HCT116 (cell line): ENCODE data around the gene TSPAN16.

ENCODE experiments used
- EZH2 ChIP-seq: fragments of 200-600 bp; sonication (generic); IDR thresholded peaks from 2 replicates; pipeline ENCODE4 v1.6.1; 2017; ENCODE audit warnings: antibody characterized with exemption, mixed run types
- EZH2phosphoT487 ChIP-seq: fragments of 200-600 bp; IDR thresholded peaks from 2 replicates; pipeline ENCODE4 v1.6.1; 2018; ENCODE audit warnings: antibody characterized with exemption, borderline replicate concordance
- FOSL1 ChIP-seq: IDR thresholded peaks from 2 replicates; pipeline ENCODE4 v1.6.1; 2012; ENCODE audit warnings: low read depth
- POLR2A ChIP-seq: IDR thresholded peaks from 2 replicates; pipeline ENCODE4 v1.7.0; 2011; ENCODE audit warnings: borderline replicate concordance; ENCODE audit not compliant: insufficient read depth, insufficient read length; ENCODE audit errors: extremely low read depth
- POLR2AphosphoS5 ChIP-seq: IDR thresholded peaks from 2 replicates; pipeline ENCODE4 v1.6.1; 2011; ENCODE audit warnings: mild to moderate bottlenecking, low read depth, low read length, moderate library complexity
- SRF ChIP-seq: IDR thresholded peaks from 2 replicates; pipeline ENCODE4 v1.6.1; 2012; ENCODE audit warnings: low read depth
- TCF7L2 ChIP-seq: IDR thresholded peaks from 2 replicates; pipeline ENCODE4 v1.7.0; 2011; ENCODE audit warnings: borderline replicate concordance, inconsistent platforms; ENCODE audit not compliant: insufficient read depth, insufficient read length; ENCODE audit errors: extremely low read depth
- YY1 ChIP-seq: IDR thresholded peaks from 2 replicates; pipeline ENCODE4 v1.6.1; 2011; ENCODE audit warnings: low read length, low read depth, moderate library complexity, mild to moderate bottlenecking; ENCODE audit not compliant: insufficient replicate concordance; ENCODE audit errors: extremely low read depth
- ZFX ChIP-seq: fragments of 450-650 bp; IDR thresholded peaks from 2 replicates; pipeline ENCODE4 v1.6.1; 2017
- TF ChIP-seq, protein P1 (sequence below), 3 experiments: fragments of 200-600 bp in 1 of 3; sonication (generic) in 1 of 3; IDR thresholded peaks in 2 of 3; conservative IDR thresholded peaks in 1 of 3; 2 replicates each; pipeline ENCODE4 v1.5.1; 2012 to 2017; ENCODE audit warnings: low read depth in 2 of 3, low read length in 2 of 3, antibody characterized with exemption in 1 of 3, borderline replicate concordance in 1 of 3, control low read depth in 1 of 3, mild to moderate bottlenecking in 1 of 3, mixed read lengths in 1 of 3, mixed run types in 1 of 3, moderate library complexity in 1 of 3; ENCODE audit not compliant: insufficient read depth in 1 of 3
- TF ChIP-seq, protein P2 (sequence below): IDR thresholded peaks from 2 replicates; pipeline ENCODE4 v1.6.1; 2012; ENCODE audit warnings: low read depth
- TF ChIP-seq, protein P3 (sequence below): IDR thresholded peaks from 2 replicates; pipeline ENCODE4 v1.6.1; 2012

DNA sequence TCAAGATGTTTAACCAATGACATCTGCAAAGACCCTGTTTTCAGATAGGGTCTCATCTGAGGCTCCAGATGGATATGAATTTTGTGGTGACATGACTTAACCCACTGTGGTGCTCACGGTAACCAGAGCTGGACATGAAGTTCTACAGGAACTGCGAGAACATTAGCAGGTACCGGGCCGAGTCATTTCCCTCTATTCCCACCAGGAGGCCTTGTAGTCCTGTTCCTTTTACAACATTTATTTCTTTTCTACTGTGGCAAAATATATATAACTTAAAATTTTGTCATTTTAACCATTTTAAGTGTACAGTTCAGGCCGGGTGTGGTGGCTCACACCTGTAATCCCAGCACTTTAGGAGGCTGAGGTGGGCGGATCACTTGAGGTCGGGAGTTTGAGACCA lies 7.6 kb upstream of the TSPAN16 start:
- TF ChIP-seq EZH2phosphoT487 (no peak), POLR2A (no peak), YY1 (no peak), ZFX (no peak), TCF7L2 (no peak), EZH2 (no peak), SRF (no peak), POLR2AphosphoS5 (no peak), FOSL1 (no peak)
- TF ChIP-seq, protein P1, sequence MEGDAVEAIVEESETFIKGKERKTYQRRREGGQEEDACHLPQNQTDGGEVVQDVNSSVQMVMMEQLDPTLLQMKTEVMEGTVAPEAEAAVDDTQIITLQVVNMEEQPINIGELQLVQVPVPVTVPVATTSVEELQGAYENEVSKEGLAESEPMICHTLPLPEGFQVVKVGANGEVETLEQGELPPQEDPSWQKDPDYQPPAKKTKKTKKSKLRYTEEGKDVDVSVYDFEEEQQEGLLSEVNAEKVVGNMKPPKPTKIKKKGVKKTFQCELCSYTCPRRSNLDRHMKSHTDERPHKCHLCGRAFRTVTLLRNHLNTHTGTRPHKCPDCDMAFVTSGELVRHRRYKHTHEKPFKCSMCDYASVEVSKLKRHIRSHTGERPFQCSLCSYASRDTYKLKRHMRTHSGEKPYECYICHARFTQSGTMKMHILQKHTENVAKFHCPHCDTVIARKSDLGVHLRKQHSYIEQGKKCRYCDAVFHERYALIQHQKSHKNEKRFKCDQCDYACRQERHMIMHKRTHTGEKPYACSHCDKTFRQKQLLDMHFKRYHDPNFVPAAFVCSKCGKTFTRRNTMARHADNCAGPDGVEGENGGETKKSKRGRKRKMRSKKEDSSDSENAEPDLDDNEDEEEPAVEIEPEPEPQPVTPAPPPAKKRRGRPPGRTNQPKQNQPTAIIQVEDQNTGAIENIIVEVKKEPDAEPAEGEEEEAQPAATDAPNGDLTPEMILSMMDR (IDR thresholded peaks at IDR 0.05 in 2 of 3, conservative IDR thresholded peaks at IDR 0.05 in 1 of 3; ENCODE audit: borderline replicate concordance in 1 of 3, insufficient read depth in 1 of 3, low read depth in 2 of 3, low read length in 2 of 3), result peak; percentile 25 to 52 (median 50); a peak in 5 of 6 replicates
- TF ChIP-seq, protein P2, sequence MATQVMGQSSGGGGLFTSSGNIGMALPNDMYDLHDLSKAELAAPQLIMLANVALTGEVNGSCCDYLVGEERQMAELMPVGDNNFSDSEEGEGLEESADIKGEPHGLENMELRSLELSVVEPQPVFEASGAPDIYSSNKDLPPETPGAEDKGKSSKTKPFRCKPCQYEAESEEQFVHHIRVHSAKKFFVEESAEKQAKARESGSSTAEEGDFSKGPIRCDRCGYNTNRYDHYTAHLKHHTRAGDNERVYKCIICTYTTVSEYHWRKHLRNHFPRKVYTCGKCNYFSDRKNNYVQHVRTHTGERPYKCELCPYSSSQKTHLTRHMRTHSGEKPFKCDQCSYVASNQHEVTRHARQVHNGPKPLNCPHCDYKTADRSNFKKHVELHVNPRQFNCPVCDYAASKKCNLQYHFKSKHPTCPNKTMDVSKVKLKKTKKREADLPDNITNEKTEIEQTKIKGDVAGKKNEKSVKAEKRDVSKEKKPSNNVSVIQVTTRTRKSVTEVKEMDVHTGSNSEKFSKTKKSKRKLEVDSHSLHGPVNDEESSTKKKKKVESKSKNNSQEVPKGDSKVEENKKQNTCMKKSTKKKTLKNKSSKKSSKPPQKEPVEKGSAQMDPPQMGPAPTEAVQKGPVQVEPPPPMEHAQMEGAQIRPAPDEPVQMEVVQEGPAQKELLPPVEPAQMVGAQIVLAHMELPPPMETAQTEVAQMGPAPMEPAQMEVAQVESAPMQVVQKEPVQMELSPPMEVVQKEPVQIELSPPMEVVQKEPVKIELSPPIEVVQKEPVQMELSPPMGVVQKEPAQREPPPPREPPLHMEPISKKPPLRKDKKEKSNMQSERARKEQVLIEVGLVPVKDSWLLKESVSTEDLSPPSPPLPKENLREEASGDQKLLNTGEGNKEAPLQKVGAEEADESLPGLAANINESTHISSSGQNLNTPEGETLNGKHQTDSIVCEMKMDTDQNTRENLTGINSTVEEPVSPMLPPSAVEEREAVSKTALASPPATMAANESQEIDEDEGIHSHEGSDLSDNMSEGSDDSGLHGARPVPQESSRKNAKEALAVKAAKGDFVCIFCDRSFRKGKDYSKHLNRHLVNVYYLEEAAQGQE, result no peak
- TF ChIP-seq, protein P3, sequence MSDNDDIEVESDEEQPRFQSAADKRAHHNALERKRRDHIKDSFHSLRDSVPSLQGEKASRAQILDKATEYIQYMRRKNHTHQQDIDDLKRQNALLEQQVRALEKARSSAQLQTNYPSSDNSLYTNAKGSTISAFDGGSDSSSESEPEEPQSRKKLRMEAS, result no peak
